Vagina (tissue), 2 donors: Measurements from ENCODE around the gene KLHDC8A.

Experiments used
- POLR2AphosphoS5 ChIP-seq, 2 donors: sonication (generic); formaldehyde crosslinking; IDR thresholded peaks; one replicate each; pipeline ENCODE4 v1.9.0; 2017; ENCODE audit warnings: antibody characterized with exemption in 2 of 2, mild to moderate bottlenecking in 2 of 2, low read depth in 1 of 2; ENCODE audit not compliant: insufficient read depth in 1 of 2
- TF ChIP-seq, protein P1 (sequence below), 3 experiments: fragments of 450-650 bp in 2 of 3; fragments of 200-600 bp in 1 of 3; sonication (generic) in 1 of 3; IDR thresholded peaks; one replicate each; pipeline ENCODE4 v1.5.1; 2017 to 2019; ENCODE audit warnings: antibody characterized with exemption in 3 of 3, mild to moderate bottlenecking in 2 of 3, moderate library complexity in 2 of 3

DNA sequence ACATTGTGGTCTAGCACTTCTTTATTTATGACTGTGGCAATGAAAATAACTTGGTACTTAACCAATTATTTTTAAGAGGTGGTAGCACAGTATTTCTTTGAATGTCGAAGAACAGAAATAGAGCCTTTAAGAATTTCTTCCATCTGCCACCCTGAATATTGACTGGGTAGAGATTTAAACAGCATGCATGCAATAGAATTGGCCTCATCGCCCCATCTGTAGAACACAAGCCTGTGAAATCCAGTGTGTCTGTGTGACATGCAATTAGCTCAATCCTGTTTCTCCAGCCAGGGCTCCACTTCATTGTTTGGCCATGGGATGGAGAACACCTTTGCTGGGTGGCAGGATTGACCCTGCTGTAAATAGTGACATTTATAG, 17.1 kb upstream of the KLHDC8A start:
- TF ChIP-seq, protein P1, sequence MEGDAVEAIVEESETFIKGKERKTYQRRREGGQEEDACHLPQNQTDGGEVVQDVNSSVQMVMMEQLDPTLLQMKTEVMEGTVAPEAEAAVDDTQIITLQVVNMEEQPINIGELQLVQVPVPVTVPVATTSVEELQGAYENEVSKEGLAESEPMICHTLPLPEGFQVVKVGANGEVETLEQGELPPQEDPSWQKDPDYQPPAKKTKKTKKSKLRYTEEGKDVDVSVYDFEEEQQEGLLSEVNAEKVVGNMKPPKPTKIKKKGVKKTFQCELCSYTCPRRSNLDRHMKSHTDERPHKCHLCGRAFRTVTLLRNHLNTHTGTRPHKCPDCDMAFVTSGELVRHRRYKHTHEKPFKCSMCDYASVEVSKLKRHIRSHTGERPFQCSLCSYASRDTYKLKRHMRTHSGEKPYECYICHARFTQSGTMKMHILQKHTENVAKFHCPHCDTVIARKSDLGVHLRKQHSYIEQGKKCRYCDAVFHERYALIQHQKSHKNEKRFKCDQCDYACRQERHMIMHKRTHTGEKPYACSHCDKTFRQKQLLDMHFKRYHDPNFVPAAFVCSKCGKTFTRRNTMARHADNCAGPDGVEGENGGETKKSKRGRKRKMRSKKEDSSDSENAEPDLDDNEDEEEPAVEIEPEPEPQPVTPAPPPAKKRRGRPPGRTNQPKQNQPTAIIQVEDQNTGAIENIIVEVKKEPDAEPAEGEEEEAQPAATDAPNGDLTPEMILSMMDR (IDR thresholded peaks at IDR 0.05), result no peak
- no peak for TF ChIP-seq POLR2AphosphoS5 (IDR thresholded peaks at IDR 0.05; ENCODE audit: insufficient read depth in 1 of 2, low read depth in 1 of 2)
